Measurements from ENCODE around the gene ADGRL3.

The ADGRL3 gene

GRCh38 chr4:61831987-61832386 is 631.9 kb downstream of the ADGRL3 start:
- Histone ChIP-seq H3K4me3 (ENCODE audit: low read depth in 1 of 2, low read length in 2 of 2) (no peak overlapping the region), H4K20me1 (ENCODE audit: insufficient read depth, low read length) (no peaks in the 10 kb centered on the region), H3K4me1 (ENCODE audit: insufficient read depth, low read length) (no peaks in the 10 kb centered on the region), H2AFZ (ENCODE audit: low read depth, low read length) (no peak overlapping the region), H3K27ac (ENCODE audit: low read length) (no peak overlapping the region), H3K27me3 (ENCODE audit: insufficient read depth, low read length, poor library complexity) (no peaks in the 10 kb centered on the region), H3K4me2 (ENCODE audit: insufficient read depth, low read length) (no peak overlapping the region), H3K79me2 (ENCODE audit: insufficient read depth, low read length) (no peaks in the 10 kb centered on the region), H3K9ac (ENCODE audit: low read depth, low read length) (no peak overlapping the region), H3K36me3 (ENCODE audit: insufficient read depth, low read length) (no peaks in the 10 kb centered on the region), H3K9me3 (ENCODE audit: insufficient read depth, low read length, severe bottlenecking) (no peaks in the 10 kb centered on the region)
- no peak for TF ChIP-seq CTCF (IDR thresholded peaks at IDR 0.05; ENCODE audit: borderline replicate concordance, extremely low read depth, low read length, poor library complexity, severe bottlenecking)
- no peak for TF ChIP-seq EZH2 (IDR thresholded peaks at IDR 0.05; ENCODE audit: borderline replicate concordance, low read depth, low read length, severe bottlenecking)
- DNase-seq (no peak), ATAC-seq (ENCODE audit: insufficient read depth, low read depth) (no peak)

GRCh38 chr4:61837395-61837794 is 637.3 kb downstream of the ADGRL3 start:
- no peaks in the 10 kb centered on the region for H3K27me3 ChIP-seq (ENCODE audit: insufficient read depth, low read length, poor library complexity)
- H4K20me1 ChIP-seq (ENCODE audit: insufficient read depth, low read length), result no peaks in the 10 kb centered on the region
- no peaks in the 10 kb centered on the region for H3K9me3 ChIP-seq (ENCODE audit: insufficient read depth, low read length, severe bottlenecking)
- no peak overlapping the region for H2AFZ ChIP-seq (ENCODE audit: low read depth, low read length)
- H3K4me1 ChIP-seq (ENCODE audit: insufficient read depth, low read length), result no peaks in the 10 kb centered on the region
- DNase-seq (no peak), ATAC-seq (ENCODE audit: insufficient read depth, low read depth) (no peak)
- H3K4me3 ChIP-seq (ENCODE audit: low read depth in 1 of 2, low read length in 2 of 2), result no peak overlapping the region
- H3K79me2 ChIP-seq (ENCODE audit: insufficient read depth, low read length), result no peaks in the 10 kb centered on the region
- no peak overlapping the region for H3K9ac ChIP-seq (ENCODE audit: low read depth, low read length)
- TF ChIP-seq EZH2 (IDR thresholded peaks at IDR 0.05; ENCODE audit: borderline replicate concordance, low read depth, low read length, severe bottlenecking) (no peak), CTCF (IDR thresholded peaks at IDR 0.05; ENCODE audit: borderline replicate concordance, extremely low read depth, low read length, poor library complexity, severe bottlenecking) (no peak)
- no peak overlapping the region for H3K27ac ChIP-seq (ENCODE audit: low read length)
- no peak overlapping the region for H3K4me2 ChIP-seq (ENCODE audit: insufficient read depth, low read length)
- H3K36me3 ChIP-seq (ENCODE audit: insufficient read depth, low read length), result no peaks in the 10 kb centered on the region

GRCh38 chr4:61838072-61838471 is 637.9 kb downstream of the ADGRL3 start:
- DNase-seq (no peak), ATAC-seq (ENCODE audit: insufficient read depth, low read depth) (no peak)
- H3K4me2 ChIP-seq (ENCODE audit: insufficient read depth, low read length), result no peak overlapping the region
- TF ChIP-seq CTCF (IDR thresholded peaks at IDR 0.05; ENCODE audit: borderline replicate concordance, extremely low read depth, low read length, poor library complexity, severe bottlenecking), result no peak
- TF ChIP-seq EZH2 (IDR thresholded peaks at IDR 0.05; ENCODE audit: borderline replicate concordance, low read depth, low read length, severe bottlenecking), result no peak
- no peaks in the 10 kb centered on the region for H3K4me1 ChIP-seq (ENCODE audit: insufficient read depth, low read length)
- no peaks in the 10 kb centered on the region for H3K9me3 ChIP-seq (ENCODE audit: insufficient read depth, low read length, severe bottlenecking)
- no peak overlapping the region for H2AFZ ChIP-seq (ENCODE audit: low read depth, low read length)
- H3K27me3 ChIP-seq (ENCODE audit: insufficient read depth, low read length, poor library complexity), result no peaks in the 10 kb centered on the region
- H3K4me3 ChIP-seq (ENCODE audit: low read depth in 1 of 2, low read length in 2 of 2), result no peak overlapping the region
- H3K36me3 ChIP-seq (ENCODE audit: insufficient read depth, low read length), result no peaks in the 10 kb centered on the region
- H3K79me2 ChIP-seq (ENCODE audit: insufficient read depth, low read length), result no peaks in the 10 kb centered on the region
- H3K9ac ChIP-seq (ENCODE audit: low read depth, low read length), result no peak overlapping the region
- H3K27ac ChIP-seq (ENCODE audit: low read length), result no peak overlapping the region
- no peaks in the 10 kb centered on the region for H4K20me1 ChIP-seq (ENCODE audit: insufficient read depth, low read length)

GRCh38 chr4:61841714-61842113 is 641.6 kb downstream of the ADGRL3 start:
- ATAC-seq (ENCODE audit: insufficient read depth, low read depth), result no peak

More at GRCh38 chr4:61841714-61842113, 641.6 kb downstream of the ADGRL3 start:
- no peaks in the 10 kb centered on the region for H3K4me1 ChIP-seq (ENCODE audit: insufficient read depth, low read length)
- no peak overlapping the region for H2AFZ ChIP-seq (ENCODE audit: low read depth, low read length)
- no peak overlapping the region for H3K4me2 ChIP-seq (ENCODE audit: insufficient read depth, low read length)
- H3K79me2 ChIP-seq (ENCODE audit: insufficient read depth, low read length), result no peaks in the 10 kb centered on the region
- no peaks in the 10 kb centered on the region for H3K9me3 ChIP-seq (ENCODE audit: insufficient read depth, low read length, severe bottlenecking)
- no peak overlapping the region for H3K9ac ChIP-seq (ENCODE audit: low read depth, low read length)
- no peak for TF ChIP-seq EZH2 (IDR thresholded peaks at IDR 0.05; ENCODE audit: borderline replicate concordance, low read depth, low read length, severe bottlenecking)
- TF ChIP-seq CTCF (IDR thresholded peaks at IDR 0.05; ENCODE audit: borderline replicate concordance, extremely low read depth, low read length, poor library complexity, severe bottlenecking), result no peak
- DNase-seq, result no peak
- no peak overlapping the region for H3K27ac ChIP-seq (ENCODE audit: low read length)
- H3K27me3 ChIP-seq (ENCODE audit: insufficient read depth, low read length, poor library complexity), result no peaks in the 10 kb centered on the region
- H3K4me3 ChIP-seq (ENCODE audit: low read depth in 1 of 2, low read length in 2 of 2), result no peak overlapping the region
- no peaks in the 10 kb centered on the region for H4K20me1 ChIP-seq (ENCODE audit: insufficient read depth, low read length)
- H3K36me3 ChIP-seq (ENCODE audit: insufficient read depth, low read length), result no peaks in the 10 kb centered on the region
